ENCODE data around the gene NUP98.
"Not testable (repeated sequence)": the region's sequence is repeated elsewhere in the genome, so short reads cannot be mapped to it uniquely, and the experiment has no call there.

NUP98 gene

DNA sequence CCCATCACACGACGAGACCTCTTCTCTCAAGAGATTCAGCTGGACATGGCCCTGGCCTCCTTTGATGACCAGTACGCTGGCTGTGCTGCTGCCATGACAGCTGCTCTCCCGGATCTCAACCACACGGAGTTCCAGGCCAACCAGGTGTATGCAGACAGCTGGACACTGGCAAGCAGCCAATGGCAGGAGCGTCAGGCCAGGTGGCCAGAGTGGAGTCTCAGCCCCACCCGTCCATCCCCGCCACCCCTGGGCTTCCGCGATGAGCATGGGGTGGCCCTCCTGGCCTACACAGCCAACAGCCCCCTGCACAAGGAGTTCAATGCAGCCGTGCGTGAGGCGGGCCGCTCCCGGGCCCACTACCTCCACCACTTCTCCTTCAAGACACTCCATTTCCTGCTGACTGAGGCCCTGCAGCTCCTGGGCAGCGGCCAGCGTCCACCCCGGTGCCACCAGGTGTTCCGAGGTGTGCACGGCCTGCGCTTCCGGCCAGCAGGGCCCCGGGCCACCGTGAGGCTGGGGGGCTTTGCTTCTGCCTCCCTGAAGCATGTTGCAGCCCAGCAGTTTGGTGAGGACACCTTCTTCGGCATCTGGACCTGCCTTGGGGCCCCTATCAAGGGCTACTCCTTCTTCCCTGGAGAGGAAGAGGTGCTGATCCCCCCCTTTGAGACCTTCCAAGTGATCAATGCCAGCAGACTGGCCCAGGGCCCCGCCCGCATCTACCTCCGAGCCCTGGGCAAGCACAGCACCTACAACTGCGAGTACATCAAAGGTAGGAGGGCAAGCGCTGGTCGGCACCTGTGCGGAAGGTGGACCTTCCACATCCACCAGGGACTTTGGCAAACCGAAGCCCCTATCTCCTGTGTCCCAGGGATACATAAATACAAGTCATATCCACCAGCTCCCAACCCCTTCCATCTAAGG lies 137.5 kb downstream of the NUP98 start:
- Histone ChIP-seq H4K20me1 (ENCODE audit: insufficient read depth, low read length, poor library complexity, severe bottlenecking) (no peaks in the 10 kb centered on the region), H3K27me3 (ENCODE audit: insufficient read depth, low read length, poor library complexity, severe bottlenecking) (no peaks in the 10 kb centered on the region), H3K4me3 (ENCODE audit: low read length, poor library complexity, severe bottlenecking) (no peak overlapping the region), H3K4me2 (ENCODE audit: low read depth, low read length, poor library complexity, severe bottlenecking) (no peak overlapping the region), H3F3A (ENCODE audit: low read depth) (no peaks in the 10 kb centered on the region), H3K79me2 (ENCODE audit: insufficient read depth, low read length) (no peaks in the 10 kb centered on the region), H3K9ac (ENCODE audit: low read depth, low read length, poor library complexity, severe bottlenecking) (no peak overlapping the region), H3K9me3 (ENCODE audit: insufficient read depth, low read depth, low read length) (no peaks in the 10 kb centered on the region), H2AFZ (ENCODE audit: low read length) (no peak overlapping the region), H3K4me1 (ENCODE audit: insufficient read depth, low read length, poor library complexity, severe bottlenecking) (no peaks in the 10 kb centered on the region), H3K9me2 (replicated peaks; ENCODE audit: low read depth, low read length) (no peaks in the 10 kb centered on the region), H3K36me3 (ENCODE audit: insufficient read depth, low read length) (no peaks in the 10 kb centered on the region)
- TF ChIP-seq EZH2phosphoT487 (IDR thresholded peaks at IDR 0.05; ENCODE audit: borderline replicate concordance) = no peak
- TF ChIP-seq, protein P1, sequence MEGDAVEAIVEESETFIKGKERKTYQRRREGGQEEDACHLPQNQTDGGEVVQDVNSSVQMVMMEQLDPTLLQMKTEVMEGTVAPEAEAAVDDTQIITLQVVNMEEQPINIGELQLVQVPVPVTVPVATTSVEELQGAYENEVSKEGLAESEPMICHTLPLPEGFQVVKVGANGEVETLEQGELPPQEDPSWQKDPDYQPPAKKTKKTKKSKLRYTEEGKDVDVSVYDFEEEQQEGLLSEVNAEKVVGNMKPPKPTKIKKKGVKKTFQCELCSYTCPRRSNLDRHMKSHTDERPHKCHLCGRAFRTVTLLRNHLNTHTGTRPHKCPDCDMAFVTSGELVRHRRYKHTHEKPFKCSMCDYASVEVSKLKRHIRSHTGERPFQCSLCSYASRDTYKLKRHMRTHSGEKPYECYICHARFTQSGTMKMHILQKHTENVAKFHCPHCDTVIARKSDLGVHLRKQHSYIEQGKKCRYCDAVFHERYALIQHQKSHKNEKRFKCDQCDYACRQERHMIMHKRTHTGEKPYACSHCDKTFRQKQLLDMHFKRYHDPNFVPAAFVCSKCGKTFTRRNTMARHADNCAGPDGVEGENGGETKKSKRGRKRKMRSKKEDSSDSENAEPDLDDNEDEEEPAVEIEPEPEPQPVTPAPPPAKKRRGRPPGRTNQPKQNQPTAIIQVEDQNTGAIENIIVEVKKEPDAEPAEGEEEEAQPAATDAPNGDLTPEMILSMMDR (conservative IDR thresholded peaks at IDR 0.05; ENCODE audit: low read length) = no peak

DNA sequence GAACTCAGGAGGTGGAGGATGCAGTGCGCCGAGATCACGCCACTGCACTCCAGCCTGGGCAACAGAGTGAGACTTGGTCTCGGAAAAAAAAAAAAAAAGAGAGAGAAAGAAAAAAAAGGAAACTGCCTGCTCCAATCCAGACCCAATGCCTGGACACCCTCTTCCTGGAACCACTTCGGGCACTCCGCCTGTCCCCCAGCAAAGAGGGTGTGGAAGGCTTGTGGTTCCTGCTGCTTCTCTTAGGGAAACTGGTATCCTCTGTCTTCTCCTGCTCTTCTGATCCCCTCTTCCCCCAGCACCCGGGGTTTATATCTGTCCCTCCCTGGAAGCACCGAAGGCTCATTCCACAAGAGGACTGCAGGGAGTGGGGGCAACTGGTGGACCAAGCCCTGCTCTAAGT lies 139.1 kb downstream of the NUP98 start:
- H3K9ac ChIP-seq (ENCODE audit: low read depth, low read length, poor library complexity, severe bottlenecking) = no peak overlapping the region
- no peaks in the 10 kb centered on the region for H3K9me3 ChIP-seq (ENCODE audit: insufficient read depth, low read depth, low read length)
- H3K9me2 ChIP-seq (replicated peaks; ENCODE audit: low read depth, low read length) = no peaks in the 10 kb centered on the region
- no peak overlapping the region for H3K4me2 ChIP-seq (ENCODE audit: low read depth, low read length, poor library complexity, severe bottlenecking)
- H2AFZ ChIP-seq (ENCODE audit: low read length) = no peak overlapping the region
- no peaks in the 10 kb centered on the region for H3K79me2 ChIP-seq (ENCODE audit: insufficient read depth, low read length)
- no peaks in the 10 kb centered on the region for H4K20me1 ChIP-seq (ENCODE audit: insufficient read depth, low read length, poor library complexity, severe bottlenecking)
- no peaks in the 10 kb centered on the region for H3K27me3 ChIP-seq (ENCODE audit: insufficient read depth, low read length, poor library complexity, severe bottlenecking)
- H3K36me3 ChIP-seq (ENCODE audit: insufficient read depth, low read length) = no peaks in the 10 kb centered on the region
- H3K4me1 ChIP-seq (ENCODE audit: insufficient read depth, low read length, poor library complexity, severe bottlenecking) = no peaks in the 10 kb centered on the region
- H3F3A ChIP-seq (ENCODE audit: low read depth) = no peaks in the 10 kb centered on the region
- TF ChIP-seq, protein P1 (conservative IDR thresholded peaks at IDR 0.05; ENCODE audit: low read length) = no peak
- TF ChIP-seq EZH2phosphoT487 (IDR thresholded peaks at IDR 0.05; ENCODE audit: borderline replicate concordance) = no peak
- H3K4me3 ChIP-seq (ENCODE audit: low read length, poor library complexity, severe bottlenecking) = no peak overlapping the region

DNA sequence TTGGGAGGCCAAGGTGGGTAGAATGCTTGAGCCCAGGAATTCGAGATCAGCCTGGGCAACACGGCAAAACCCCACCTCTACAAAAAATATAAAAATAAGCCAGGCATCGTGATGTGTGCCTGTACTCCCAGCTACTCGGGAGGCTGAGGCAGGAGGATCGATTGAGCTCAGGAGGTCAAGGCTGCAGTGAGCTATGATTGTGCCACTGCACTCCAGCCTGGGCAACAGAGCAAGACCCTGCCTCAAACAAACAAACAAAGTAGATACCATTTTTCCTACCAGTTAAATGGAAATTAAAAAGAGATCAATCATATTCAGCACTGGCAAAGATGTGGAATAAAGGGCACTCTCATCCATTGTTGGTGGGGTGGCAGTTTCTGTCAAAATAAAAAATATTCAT lies 140.0 kb downstream of the NUP98 start:
- H4K20me1 ChIP-seq (ENCODE audit: insufficient read depth, low read length, poor library complexity, severe bottlenecking); H3K9ac ChIP-seq (ENCODE audit: low read depth, low read length, poor library complexity, severe bottlenecking); H3K9me3 ChIP-seq (ENCODE audit: insufficient read depth, low read depth, low read length); H3K36me3 ChIP-seq (ENCODE audit: insufficient read depth, low read length); H3K79me2 ChIP-seq (ENCODE audit: insufficient read depth, low read length); H3K4me2 ChIP-seq (ENCODE audit: low read depth, low read length, poor library complexity, severe bottlenecking); H2AFZ ChIP-seq (ENCODE audit: low read length); H3F3A ChIP-seq (ENCODE audit: low read depth); H3K4me3 ChIP-seq (ENCODE audit: low read length, poor library complexity, severe bottlenecking); H3K27me3 ChIP-seq (ENCODE audit: insufficient read depth, low read length, poor library complexity, severe bottlenecking); H3K4me1 ChIP-seq (ENCODE audit: insufficient read depth, low read length, poor library complexity, severe bottlenecking); H3K9me2 ChIP-seq (replicated peaks; ENCODE audit: low read depth, low read length): not testable (repeated sequence)

DNA sequence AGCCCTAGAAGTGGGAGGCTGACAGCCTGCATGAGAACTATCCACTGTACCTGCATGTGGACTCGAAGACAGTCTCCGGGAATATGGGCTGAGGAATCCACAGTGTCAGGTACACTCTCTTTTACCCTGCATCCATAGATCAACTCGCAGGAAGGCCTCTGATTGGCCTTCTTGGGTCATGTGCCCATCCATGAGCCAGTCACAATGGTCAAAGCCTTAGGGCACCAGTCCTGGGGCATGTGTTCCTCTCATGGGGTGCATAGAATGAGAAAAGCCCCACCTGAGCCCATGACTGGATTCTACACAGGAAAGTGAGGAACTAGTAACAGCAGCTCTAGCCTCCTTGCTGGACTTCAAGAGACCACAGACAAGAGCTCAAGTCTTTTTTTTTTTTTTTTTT lies 141.8 kb downstream of the NUP98 start:
- Histone ChIP-seq H3K9ac (ENCODE audit: low read depth, low read length, poor library complexity, severe bottlenecking) (no peak overlapping the region), H3K4me2 (ENCODE audit: low read depth, low read length, poor library complexity, severe bottlenecking) (no peak overlapping the region), H3K79me2 (ENCODE audit: insufficient read depth, low read length) (no peaks in the 10 kb centered on the region), H3K9me2 (replicated peaks; ENCODE audit: low read depth, low read length) (no peaks in the 10 kb centered on the region), H3K27me3 (ENCODE audit: insufficient read depth, low read length, poor library complexity, severe bottlenecking) (no peaks in the 10 kb centered on the region), H3K4me1 (ENCODE audit: insufficient read depth, low read length, poor library complexity, severe bottlenecking) (no peaks in the 10 kb centered on the region), H2AFZ (ENCODE audit: low read length) (no peak overlapping the region), H3F3A (ENCODE audit: low read depth) (no peaks in the 10 kb centered on the region), H4K20me1 (ENCODE audit: insufficient read depth, low read length, poor library complexity, severe bottlenecking) (no peaks in the 10 kb centered on the region), H3K9me3 (ENCODE audit: insufficient read depth, low read depth, low read length) (no peaks in the 10 kb centered on the region), H3K36me3 (ENCODE audit: insufficient read depth, low read length) (no peaks in the 10 kb centered on the region), H3K4me3 (ENCODE audit: low read length, poor library complexity, severe bottlenecking) (no peak overlapping the region)
- no peak for TF ChIP-seq EZH2phosphoT487 (IDR thresholded peaks at IDR 0.05; ENCODE audit: borderline replicate concordance)
- TF ChIP-seq, protein P1 (conservative IDR thresholded peaks at IDR 0.05; ENCODE audit: low read length) = no peak

DNA sequence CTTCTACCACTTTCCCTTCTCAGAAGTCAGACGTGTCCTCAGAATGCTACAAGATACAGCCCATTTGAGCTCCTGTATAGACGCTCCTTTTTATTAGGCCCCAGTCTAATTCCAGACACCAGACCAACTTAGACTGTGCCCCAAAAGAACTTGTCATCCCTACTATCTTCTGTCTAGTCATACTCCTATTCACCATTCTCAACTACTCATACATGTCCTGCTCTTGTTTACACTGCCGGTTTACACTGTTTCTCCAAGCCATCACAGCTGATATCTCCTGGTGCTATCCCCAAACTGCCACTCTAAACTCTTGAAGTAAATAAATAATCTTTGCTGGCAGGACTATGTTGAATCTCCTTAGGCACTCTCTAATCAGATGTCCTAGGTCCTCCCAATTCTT lies 144.8 kb downstream of the NUP98 start:
- not testable (repeated sequence) for H4K20me1 ChIP-seq (ENCODE audit: insufficient read depth, low read length, poor library complexity, severe bottlenecking); H3K27me3 ChIP-seq (ENCODE audit: insufficient read depth, low read length, poor library complexity, severe bottlenecking); H3K4me2 ChIP-seq (ENCODE audit: low read depth, low read length, poor library complexity, severe bottlenecking); H3K9me2 ChIP-seq (replicated peaks; ENCODE audit: low read depth, low read length); H3K4me1 ChIP-seq (ENCODE audit: insufficient read depth, low read length, poor library complexity, severe bottlenecking); H3F3A ChIP-seq (ENCODE audit: low read depth); H3K4me3 ChIP-seq (ENCODE audit: low read length, poor library complexity, severe bottlenecking); H3K36me3 ChIP-seq (ENCODE audit: insufficient read depth, low read length); H3K9ac ChIP-seq (ENCODE audit: low read depth, low read length, poor library complexity, severe bottlenecking); H3K9me3 ChIP-seq (ENCODE audit: insufficient read depth, low read depth, low read length); H3K79me2 ChIP-seq (ENCODE audit: insufficient read depth, low read length); H2AFZ ChIP-seq (ENCODE audit: low read length)
